HL-60 (cell line): ENCODE measurements around the gene HNRNPA2B1.
"Not testable (repeated sequence)": the region's sequence is repeated elsewhere in the genome, so short reads cannot be mapped to it uniquely, and the experiment has no call there.

Experiments used
- GABPA ChIP-seq: IDR thresholded peaks from 2 replicates; pipeline ENCODE4 v1.6.1; 2012; ENCODE audit warnings: low read depth
- POLR2AphosphoS5 ChIP-seq: IDR thresholded peaks from 2 replicates; pipeline ENCODE4 v1.6.1; 2012; ENCODE audit warnings: low read depth
- SPI1 ChIP-seq: IDR thresholded peaks from 2 replicates; pipeline ENCODE4 v1.6.1; 2012; ENCODE audit warnings: low read depth, mild to moderate bottlenecking, borderline replicate concordance
- TF ChIP-seq, protein P1 (sequence below): IDR thresholded peaks from one replicate; pipeline ENCODE4 v1.5.1; 2011; ENCODE audit warnings: low read length, control low read depth, inconsistent platforms; ENCODE audit not compliant: insufficient read depth
- TF ChIP-seq, protein P2 (sequence below): IDR thresholded peaks from 2 replicates; pipeline ENCODE4 v1.6.1; 2012; ENCODE audit warnings: low read depth; ENCODE audit not compliant: insufficient replicate concordance

DNA sequence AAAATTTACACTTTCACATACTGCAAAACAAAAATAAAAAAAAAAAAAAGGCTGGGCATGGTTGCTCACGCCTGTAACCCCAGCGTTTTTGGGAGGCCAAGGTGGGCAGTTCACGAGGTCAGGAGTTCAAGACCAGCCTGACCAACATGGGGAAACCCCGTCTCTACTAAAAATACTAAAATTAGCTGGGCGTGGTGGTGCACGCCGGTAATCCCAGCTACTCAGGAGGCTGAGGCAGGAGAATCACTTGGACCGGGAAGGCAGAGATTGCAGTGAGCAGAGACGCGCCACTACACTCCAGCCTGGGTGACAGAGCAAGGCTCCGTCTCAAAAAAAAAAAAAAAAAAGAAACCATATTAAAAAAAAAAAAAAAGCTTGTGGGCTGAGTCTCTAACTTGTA lies 5.8 kb downstream of the HNRNPA2B1 start:
- TF ChIP-seq, protein P1, sequence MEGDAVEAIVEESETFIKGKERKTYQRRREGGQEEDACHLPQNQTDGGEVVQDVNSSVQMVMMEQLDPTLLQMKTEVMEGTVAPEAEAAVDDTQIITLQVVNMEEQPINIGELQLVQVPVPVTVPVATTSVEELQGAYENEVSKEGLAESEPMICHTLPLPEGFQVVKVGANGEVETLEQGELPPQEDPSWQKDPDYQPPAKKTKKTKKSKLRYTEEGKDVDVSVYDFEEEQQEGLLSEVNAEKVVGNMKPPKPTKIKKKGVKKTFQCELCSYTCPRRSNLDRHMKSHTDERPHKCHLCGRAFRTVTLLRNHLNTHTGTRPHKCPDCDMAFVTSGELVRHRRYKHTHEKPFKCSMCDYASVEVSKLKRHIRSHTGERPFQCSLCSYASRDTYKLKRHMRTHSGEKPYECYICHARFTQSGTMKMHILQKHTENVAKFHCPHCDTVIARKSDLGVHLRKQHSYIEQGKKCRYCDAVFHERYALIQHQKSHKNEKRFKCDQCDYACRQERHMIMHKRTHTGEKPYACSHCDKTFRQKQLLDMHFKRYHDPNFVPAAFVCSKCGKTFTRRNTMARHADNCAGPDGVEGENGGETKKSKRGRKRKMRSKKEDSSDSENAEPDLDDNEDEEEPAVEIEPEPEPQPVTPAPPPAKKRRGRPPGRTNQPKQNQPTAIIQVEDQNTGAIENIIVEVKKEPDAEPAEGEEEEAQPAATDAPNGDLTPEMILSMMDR: not testable (repeated sequence)
- TF ChIP-seq, protein P2, sequence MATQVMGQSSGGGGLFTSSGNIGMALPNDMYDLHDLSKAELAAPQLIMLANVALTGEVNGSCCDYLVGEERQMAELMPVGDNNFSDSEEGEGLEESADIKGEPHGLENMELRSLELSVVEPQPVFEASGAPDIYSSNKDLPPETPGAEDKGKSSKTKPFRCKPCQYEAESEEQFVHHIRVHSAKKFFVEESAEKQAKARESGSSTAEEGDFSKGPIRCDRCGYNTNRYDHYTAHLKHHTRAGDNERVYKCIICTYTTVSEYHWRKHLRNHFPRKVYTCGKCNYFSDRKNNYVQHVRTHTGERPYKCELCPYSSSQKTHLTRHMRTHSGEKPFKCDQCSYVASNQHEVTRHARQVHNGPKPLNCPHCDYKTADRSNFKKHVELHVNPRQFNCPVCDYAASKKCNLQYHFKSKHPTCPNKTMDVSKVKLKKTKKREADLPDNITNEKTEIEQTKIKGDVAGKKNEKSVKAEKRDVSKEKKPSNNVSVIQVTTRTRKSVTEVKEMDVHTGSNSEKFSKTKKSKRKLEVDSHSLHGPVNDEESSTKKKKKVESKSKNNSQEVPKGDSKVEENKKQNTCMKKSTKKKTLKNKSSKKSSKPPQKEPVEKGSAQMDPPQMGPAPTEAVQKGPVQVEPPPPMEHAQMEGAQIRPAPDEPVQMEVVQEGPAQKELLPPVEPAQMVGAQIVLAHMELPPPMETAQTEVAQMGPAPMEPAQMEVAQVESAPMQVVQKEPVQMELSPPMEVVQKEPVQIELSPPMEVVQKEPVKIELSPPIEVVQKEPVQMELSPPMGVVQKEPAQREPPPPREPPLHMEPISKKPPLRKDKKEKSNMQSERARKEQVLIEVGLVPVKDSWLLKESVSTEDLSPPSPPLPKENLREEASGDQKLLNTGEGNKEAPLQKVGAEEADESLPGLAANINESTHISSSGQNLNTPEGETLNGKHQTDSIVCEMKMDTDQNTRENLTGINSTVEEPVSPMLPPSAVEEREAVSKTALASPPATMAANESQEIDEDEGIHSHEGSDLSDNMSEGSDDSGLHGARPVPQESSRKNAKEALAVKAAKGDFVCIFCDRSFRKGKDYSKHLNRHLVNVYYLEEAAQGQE: not testable (repeated sequence)
- not testable (repeated sequence) for TF ChIP-seq POLR2AphosphoS5, SPI1, GABPA
